Neuron (in vitro differentiated cells): ENCODE results near the gene ELFN1.

Experiments used
- H2AFZ ChIP-seq: one replicate; pipeline ENCODE4 v1.6.1; 2013; ENCODE audit warnings: low read depth, mild to moderate bottlenecking, inconsistent platforms, low read length, moderate library complexity
- H3K27me3 ChIP-seq: one replicate; pipeline ENCODE4 v1.6.1; 2013; ENCODE audit warnings: low read length; ENCODE audit not compliant: insufficient read depth
- H3K36me3 ChIP-seq: one replicate; pipeline ENCODE4 v1.6.1; 2013; ENCODE audit warnings: low read length; ENCODE audit not compliant: insufficient read depth
- H3K4me1 ChIP-seq: one replicate; pipeline ENCODE4 v1.6.1; 2013; ENCODE audit warnings: low read length; ENCODE audit not compliant: insufficient read depth
- H3K4me3 ChIP-seq: 2 replicates; pipeline ENCODE4 v1.5.1; 2013; ENCODE audit warnings: mild to moderate bottlenecking, low read length, moderate library complexity
- H3K9me3 ChIP-seq: one replicate; pipeline ENCODE4 v1.6.1; 2013; ENCODE audit warnings: low read length

Gene ELFN1

DNA sequence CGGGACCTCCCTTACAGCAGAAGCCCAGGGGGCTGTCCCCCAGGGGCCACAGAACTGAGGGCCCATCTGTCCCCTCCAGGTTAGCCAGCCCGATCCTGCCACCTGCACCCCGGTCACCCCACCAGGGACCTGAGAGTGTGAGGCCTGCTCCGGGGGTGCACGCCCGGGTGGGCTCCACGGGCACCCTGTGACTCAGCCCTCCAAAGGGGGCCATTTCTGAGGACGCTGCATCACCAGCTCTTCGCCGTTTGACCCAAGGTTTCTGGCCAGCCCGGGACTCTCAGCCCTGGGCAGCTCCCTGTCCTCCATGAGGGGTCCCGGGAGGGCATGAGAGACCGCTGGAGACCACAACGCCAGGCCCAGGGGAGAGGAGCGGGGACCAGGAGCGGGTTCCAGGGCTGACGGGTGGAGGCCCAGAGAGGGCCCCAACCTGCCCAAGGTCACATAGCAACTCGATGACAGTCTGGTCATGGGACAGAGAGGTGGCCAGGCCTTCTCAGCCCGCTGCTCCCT, 79.3 kb downstream of the ELFN1 start:
- Histone ChIP-seq H3K9me3 (no peaks in the 10 kb centered on the region), H3K27me3 (no peaks in the 10 kb centered on the region), H3K36me3 (peaks cover 27% of the 10 kb centered on the region), H3K4me1 (peaks cover 4% of the 10 kb centered on the region), H3K4me3 (no peak overlapping the region), H2AFZ (no peak overlapping the region)

DNA sequence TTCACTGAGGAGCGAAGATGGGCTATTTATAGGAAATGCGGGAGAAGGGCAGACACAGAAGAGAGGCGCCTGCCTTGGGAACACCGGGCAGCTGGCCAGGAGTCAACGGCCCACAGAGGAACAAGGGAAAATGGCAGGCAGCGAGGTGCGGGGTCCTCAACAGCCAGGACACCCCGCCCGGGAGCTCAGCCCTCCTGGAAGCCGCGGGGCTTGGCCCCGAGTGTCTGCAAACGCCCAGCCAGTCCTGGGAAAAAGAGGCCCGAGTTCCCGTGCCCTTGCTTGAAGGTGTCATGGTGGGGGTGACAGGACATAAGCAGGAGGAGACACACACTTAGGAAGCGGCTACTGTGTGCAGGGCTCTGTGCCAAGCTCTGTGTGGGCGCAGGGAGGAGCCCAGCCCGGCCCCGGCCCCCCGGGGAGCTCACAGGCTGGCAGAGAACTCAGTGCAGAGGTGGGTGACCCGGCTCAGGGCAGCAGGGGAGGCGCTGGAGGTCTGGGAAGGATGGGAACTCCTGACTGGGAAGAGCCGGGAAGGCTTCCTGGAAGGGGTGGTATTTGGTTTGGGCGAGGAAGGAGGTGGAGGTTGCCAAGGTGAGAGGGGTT, 79.9 kb downstream of the ELFN1 start:
- Histone ChIP-seq H3K4me1 (peaks cover 4% of the 10 kb centered on the region), H3K36me3 (peaks cover 21% of the 10 kb centered on the region), H3K9me3 (no peaks in the 10 kb centered on the region), H2AFZ (no peak overlapping the region), H3K4me3 (no peak overlapping the region), H3K27me3 (no peaks in the 10 kb centered on the region)

DNA sequence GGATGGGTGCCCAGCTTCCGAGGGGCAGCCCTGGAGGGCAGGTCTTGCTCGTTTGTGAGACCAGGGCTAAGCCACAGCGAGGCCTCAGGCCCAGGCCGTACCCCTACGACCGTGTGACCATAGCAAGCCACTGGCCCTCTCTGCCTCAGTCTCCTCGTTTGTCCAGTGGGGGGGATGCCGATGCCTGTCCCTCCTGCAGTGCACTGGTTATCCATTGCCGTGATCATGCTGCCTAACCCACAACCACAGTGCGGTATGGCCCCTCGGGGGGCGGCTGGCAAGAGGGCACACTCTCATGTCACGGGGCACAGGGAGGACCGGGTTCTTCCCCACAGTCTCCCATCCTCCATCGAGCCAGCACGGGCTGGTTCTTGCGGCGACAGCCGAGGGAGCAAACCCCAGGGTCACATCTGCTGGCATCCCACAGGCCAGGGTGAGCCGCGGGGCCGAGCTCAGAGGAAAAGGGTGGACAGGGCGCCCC, 80.5 kb downstream of the ELFN1 start:
- no peaks in the 10 kb centered on the region for H3K27me3 ChIP-seq
- no peak overlapping the region for H3K4me3 ChIP-seq
- H2AFZ ChIP-seq, result no peak overlapping the region
- peaks cover 15% of the 10 kb centered on the region for H3K36me3 ChIP-seq
- peaks cover 4% of the 10 kb centered on the region for H3K4me1 ChIP-seq
- no peaks in the 10 kb centered on the region for H3K9me3 ChIP-seq

GRCh38 chr7:1752111-1752510, 82.0 kb downstream of the ELFN1 start:
- Histone ChIP-seq H3K9me3 (no peaks in the 10 kb centered on the region), H2AFZ (no peak overlapping the region), H3K36me3 (peaks cover under 1% of the 10 kb centered on the region), H3K27me3 (peaks cover 2% of the 10 kb centered on the region), H3K4me1 (peaks cover 4% of the 10 kb centered on the region), H3K4me3 (no peak overlapping the region)

GRCh38 chr7:1752771-1753563, 82.9 kb downstream of the ELFN1 start:
- H3K36me3 ChIP-seq, result no peaks in the 10 kb centered on the region
- H2AFZ ChIP-seq, result no peak overlapping the region
- peaks cover 4% of the 10 kb centered on the region for H3K4me1 ChIP-seq
- no peaks in the 10 kb centered on the region for H3K9me3 ChIP-seq
- peaks cover 2% of the 10 kb centered on the region for H3K27me3 ChIP-seq
- H3K4me3 ChIP-seq, result no peak overlapping the region

DNA sequence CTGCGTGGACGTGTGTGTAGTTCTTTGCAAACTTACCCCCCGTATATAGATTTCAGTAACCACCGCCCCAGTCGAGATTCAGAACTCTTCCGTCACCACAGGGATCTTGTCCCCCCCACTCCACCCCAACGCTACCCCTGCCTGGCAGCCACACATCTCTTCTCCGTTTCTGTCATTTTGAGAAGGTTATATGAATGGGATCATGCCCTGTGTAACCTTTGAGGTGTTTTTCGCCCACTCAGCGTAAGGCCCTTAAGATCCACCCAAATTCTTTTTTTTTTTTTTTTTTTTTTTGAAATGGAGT, 83.4 kb downstream of the ELFN1 start:
- Histone ChIP-seq H2AFZ (no peak overlapping the region), H3K9me3 (no peaks in the 10 kb centered on the region), H3K36me3 (no peaks in the 10 kb centered on the region), H3K4me1 (peaks cover 4% of the 10 kb centered on the region), H3K27me3 (peaks cover 2% of the 10 kb centered on the region), H3K4me3 (no peak overlapping the region)

DNA sequence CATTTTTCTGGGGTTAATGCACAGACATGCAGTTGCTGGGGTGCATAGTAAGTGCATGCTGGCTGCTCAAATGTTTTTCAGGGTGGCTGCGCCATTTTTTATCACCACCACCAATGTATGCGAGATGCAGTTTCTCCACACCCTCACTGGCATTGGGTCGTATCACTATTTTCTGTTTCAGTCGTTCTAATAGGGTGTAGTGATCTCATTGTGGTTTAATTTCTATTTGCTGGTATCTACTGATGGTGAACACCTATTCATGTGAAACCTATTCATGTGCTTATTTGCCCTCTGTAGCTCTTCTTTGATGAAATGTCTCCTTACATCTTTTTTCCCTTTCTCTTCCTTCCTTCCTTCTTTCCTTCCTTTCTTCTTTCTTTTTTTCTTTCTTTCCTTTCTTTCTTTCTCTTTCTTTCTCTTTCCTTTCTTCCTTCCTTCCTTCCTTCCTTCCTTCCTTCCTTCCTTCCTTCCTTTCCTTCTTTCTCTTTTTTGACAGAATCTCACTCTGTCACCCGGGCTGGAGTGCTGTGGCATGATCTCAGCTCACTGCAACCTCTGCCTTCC, 84.3 kb downstream of the ELFN1 start:
- Histone ChIP-seq H3K4me1 (peaks cover 3% of the 10 kb centered on the region), H2AFZ (no peak overlapping the region), H3K9me3 (no peaks in the 10 kb centered on the region), H3K36me3 (no peaks in the 10 kb centered on the region), H3K27me3 (peaks cover 2% of the 10 kb centered on the region), H3K4me3 (no peak overlapping the region)

DNA sequence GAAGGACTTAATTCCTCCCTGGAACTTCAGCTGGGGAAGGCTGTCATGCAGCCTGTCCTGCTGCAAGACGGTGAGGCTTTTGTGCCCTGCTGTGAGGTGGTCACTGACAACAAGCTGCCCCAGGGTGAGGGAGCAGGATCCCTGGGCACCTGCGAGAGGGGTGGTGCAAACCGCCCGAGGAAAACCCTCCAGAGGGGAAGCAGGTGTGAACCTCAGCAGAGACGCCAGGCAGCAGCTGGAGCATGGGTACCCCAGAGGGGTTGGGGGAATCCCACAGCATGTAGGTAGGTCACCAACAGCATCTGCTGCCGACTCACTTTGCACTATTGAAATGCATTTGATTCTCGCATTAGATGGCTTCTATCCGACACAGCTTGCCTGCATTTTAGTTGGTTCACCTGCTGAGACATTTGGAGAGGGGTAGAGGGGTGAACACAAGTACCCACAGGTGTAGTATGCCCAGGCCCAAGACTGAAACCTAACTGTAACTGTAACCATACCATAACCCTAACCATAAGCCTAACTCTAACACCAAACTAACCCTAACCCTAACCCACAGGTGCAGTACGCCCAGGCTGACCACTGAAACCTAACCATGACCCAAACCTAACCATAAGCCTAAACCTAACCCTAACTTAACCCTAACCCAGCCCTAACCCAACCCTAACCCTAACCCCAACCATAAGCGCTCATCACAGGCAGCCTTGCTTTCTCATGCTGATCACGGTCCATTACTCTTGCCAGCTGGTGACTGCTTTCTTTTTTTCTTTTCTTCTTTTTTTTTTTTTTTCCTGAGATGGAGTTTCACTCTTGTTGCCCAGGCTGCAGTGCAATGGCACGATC, 85.9 kb downstream of the ELFN1 start:
- H3K9me3 ChIP-seq, result no peaks in the 10 kb centered on the region

GRCh38 chr7:1757601-1758000, 87.5 kb downstream of the ELFN1 start:
- Histone ChIP-seq H2AFZ (no peak overlapping the region), H3K27me3 (peaks cover 2% of the 10 kb centered on the region), H3K4me1 (peaks cover 8% of the 10 kb centered on the region), H3K9me3 (peaks cover 2% of the 10 kb centered on the region), H3K36me3 (no peaks in the 10 kb centered on the region), H3K4me3 (no peak overlapping the region)

More for the DNA sequence above, 85.9 kb downstream of the ELFN1 start:
- Histone ChIP-seq H2AFZ (no peak overlapping the region), H3K36me3 (no peaks in the 10 kb centered on the region), H3K4me1 (no peaks in the 10 kb centered on the region), H3K4me3 (no peak overlapping the region), H3K27me3 (peaks cover 2% of the 10 kb centered on the region)

DNA sequence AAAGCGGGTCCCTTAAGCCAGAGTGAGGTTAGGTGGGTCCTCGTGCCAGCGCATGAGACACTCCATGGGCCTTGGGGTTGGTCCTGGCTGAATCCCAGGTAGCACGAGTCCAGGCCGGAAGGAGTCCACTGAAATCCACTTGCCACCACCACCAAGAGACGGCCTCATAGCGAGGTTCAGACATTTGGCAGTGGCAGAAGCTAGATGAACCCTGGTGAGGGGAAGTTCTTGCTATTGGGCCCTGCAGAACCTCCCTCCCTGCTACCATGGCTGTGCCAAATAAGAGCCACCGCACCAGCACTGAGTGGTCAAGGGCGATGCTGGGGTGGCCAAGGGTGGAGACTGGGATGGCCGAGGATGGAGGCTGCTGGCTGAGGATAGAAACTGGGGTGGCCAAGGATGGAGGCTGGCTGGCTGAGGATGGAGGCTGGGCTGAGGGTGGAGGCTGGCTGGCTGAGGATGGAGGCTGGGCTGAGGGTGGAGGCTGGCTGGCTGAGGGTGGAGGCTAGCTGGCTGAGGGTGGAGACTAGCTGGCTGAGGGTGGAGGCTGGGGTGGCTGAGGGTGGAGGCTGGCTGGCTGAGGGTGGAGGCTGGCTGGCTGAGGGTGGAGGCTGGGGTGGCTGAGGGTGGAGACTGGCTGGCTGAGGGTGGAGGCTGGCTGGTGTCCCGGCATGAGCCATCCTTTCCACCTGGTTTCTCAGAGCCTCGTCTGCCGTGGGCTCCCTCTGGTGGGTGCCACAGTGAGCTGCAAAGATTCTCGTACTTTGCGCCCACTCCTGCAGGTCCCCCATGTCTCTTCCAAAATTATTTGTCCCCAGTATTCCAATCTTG, 88.2 kb downstream of the ELFN1 start:
- Histone ChIP-seq H2AFZ (no peak overlapping the region), H3K36me3 (no peaks in the 10 kb centered on the region)

GRCh38 chr7:1758859-1759521, 88.9 kb downstream of the ELFN1 start:
- Histone ChIP-seq H3K27me3 (peaks cover 2% of the 10 kb centered on the region), H3K4me1 (peaks cover 8% of the 10 kb centered on the region), H3K4me3 (no peak overlapping the region), H3K36me3 (no peaks in the 10 kb centered on the region), H2AFZ (no peak overlapping the region), H3K9me3 (peaks cover 5% of the 10 kb centered on the region)

More for the DNA sequence above, 88.2 kb downstream of the ELFN1 start:
- peaks cover 8% of the 10 kb centered on the region for H3K4me1 ChIP-seq
- H3K27me3 ChIP-seq, result peaks cover 2% of the 10 kb centered on the region
- H3K9me3 ChIP-seq, result peaks cover 2% of the 10 kb centered on the region
- H3K4me3 ChIP-seq, result no peak overlapping the region

DNA sequence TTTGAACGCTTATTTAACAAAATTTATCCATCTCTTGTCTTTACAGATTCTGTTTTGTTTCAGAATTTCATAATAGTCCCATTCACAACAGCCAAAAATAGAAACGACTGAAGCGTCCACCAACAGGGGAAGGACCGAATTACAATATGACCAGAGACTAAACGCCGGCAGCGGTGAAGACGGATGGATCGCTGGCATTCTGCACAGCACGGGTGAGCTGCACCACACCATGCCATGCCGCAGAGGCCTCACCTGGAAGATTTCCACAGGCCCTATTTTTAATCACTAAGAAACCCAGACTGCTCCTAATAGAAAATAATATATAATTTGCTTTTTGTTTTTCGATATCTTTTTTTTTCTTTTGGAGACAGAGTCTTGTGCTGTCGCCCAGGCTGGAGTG, 91.0 kb downstream of the ELFN1 start:
- H2AFZ ChIP-seq, result no peak overlapping the region
- H3K9me3 ChIP-seq, result peaks cover 5% of the 10 kb centered on the region
- H3K4me1 ChIP-seq, result peaks cover 8% of the 10 kb centered on the region
- H3K27me3 ChIP-seq, result peaks cover 1% of the 10 kb centered on the region
- H3K4me3 ChIP-seq, result no peak overlapping the region
- H3K36me3 ChIP-seq, result no peaks in the 10 kb centered on the region
